ENCODE data around the gene SMR3B. TPM values are rescaled to one million over a fixed set of nuclear protein-coding genes. Genes with fewer than 3 reads are reported as not detected.

Gene SMR3B
- total and polyA plus RNA-seq, 2 donors (not counting 1 experiment from before 2014, with no cell fraction given): not detected

DNA sequence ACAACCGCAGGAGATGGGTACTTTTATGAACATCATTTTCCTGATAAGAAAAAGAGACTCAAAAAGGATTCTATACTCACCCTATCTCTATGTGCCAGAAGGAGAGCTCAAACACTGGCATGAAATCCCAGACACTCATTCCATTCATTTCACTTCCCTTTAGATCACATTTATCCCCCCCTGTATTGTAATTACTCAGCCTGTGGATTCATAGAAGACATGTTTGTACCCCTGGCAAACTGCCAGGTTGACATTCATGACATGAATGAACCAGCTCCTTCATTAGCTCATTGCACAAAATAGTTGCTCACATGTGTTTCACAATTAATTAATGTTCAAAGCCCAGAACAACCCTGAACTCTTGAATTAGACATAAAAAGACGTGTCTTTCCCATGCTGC, 17.5 kb upstream of the SMR3B start:
- Histone ChIP-seq H3K27ac (ENCODE audit: low read length in 2 of 2) (no peak overlapping the region), H2AFZ (ENCODE audit: insufficient read depth, low read depth, low read length, poor library complexity, severe bottlenecking) (no peak overlapping the region), H3K4me3 (ENCODE audit: control extremely low read depth in 1 of 5, extremely low read depth in 1 of 5, insufficient read depth in 1 of 5, low read depth in 2 of 5, low read length in 4 of 5) (no peak overlapping the region), H3K4me1 (ENCODE audit: control insufficient read depth in 2 of 2, insufficient read depth in 2 of 2, low read length in 2 of 2) (no peaks in the 10 kb centered on the region), H3K9ac (ENCODE audit: low read length) (no peak overlapping the region), H4K20me1 (ENCODE audit: control insufficient read depth, insufficient read depth, low read length, poor library complexity, severe bottlenecking) (no peaks in the 10 kb centered on the region), H3K27me3 (replicated peaks in 1 of 4; ENCODE audit: control extremely low read depth in 1 of 4, control insufficient read depth in 3 of 4, insufficient read depth in 4 of 4, low read length in 3 of 4) (no peaks in the 10 kb centered on the region), H3K79me2 (ENCODE audit: control insufficient read depth, insufficient read depth, low read length) (no peaks in the 10 kb centered on the region), H3K9me3 (ENCODE audit: control extremely low read depth in 1 of 3, control insufficient read depth in 2 of 3, insufficient read depth in 1 of 3, low read length in 2 of 3) (peaks cover 0 to 1% (median 0%) of the 10 kb centered on the region in 3 donors), H3K4me2 (replicated peaks; ENCODE audit: low read depth, low read length, poor library complexity, severe bottlenecking) (no peak overlapping the region), H3K36me3 (replicated peaks in 1 of 2; ENCODE audit: control extremely low read depth in 1 of 2, control insufficient read depth in 1 of 2, extremely low read depth in 1 of 2, insufficient read depth in 2 of 2, low read length in 1 of 2) (no peaks in the 10 kb centered on the region)
- TF ChIP-seq, protein P1, sequence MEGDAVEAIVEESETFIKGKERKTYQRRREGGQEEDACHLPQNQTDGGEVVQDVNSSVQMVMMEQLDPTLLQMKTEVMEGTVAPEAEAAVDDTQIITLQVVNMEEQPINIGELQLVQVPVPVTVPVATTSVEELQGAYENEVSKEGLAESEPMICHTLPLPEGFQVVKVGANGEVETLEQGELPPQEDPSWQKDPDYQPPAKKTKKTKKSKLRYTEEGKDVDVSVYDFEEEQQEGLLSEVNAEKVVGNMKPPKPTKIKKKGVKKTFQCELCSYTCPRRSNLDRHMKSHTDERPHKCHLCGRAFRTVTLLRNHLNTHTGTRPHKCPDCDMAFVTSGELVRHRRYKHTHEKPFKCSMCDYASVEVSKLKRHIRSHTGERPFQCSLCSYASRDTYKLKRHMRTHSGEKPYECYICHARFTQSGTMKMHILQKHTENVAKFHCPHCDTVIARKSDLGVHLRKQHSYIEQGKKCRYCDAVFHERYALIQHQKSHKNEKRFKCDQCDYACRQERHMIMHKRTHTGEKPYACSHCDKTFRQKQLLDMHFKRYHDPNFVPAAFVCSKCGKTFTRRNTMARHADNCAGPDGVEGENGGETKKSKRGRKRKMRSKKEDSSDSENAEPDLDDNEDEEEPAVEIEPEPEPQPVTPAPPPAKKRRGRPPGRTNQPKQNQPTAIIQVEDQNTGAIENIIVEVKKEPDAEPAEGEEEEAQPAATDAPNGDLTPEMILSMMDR (IDR thresholded peaks at IDR 0.05): no peak
- no peak for TF ChIP-seq EZH2 (IDR thresholded peaks at IDR 0.05; ENCODE audit: borderline replicate concordance, insufficient read depth, low read depth, low read length, poor library complexity, severe bottlenecking)
- ChIA-PET POLR2A (no interaction called here), CTCF (no interaction called here)
- H3K27ac Mint-ChIP-seq: no peak overlapping the region
- intact Hi-C loops (cut with micrococcal nuclease): no loop called here
- H3K27me3 Mint-ChIP-seq: no peaks in the 10 kb centered on the region
- WGBS (ENCODE audit: insufficient coverage): 67% methylated on average over 1 of the region's 2 CpGs
- no peak overlapping the region for H3K4me3 Mint-ChIP-seq
- DNase-seq: no peak
- H3K9me3 Mint-ChIP-seq (ENCODE audit: insufficient read depth): no peaks in the 10 kb centered on the region
- ATAC-seq (ENCODE audit: low read depth): no peak
- H3K4me1 Mint-ChIP-seq: no peaks in the 10 kb centered on the region

- DNase-seq (no peak), ATAC-seq (ENCODE audit: low read depth) (no peak)
- Mint-ChIP-seq H3K9me3 (ENCODE audit: insufficient read depth) (no peaks in the 10 kb centered on the region), H3K27ac (no peak overlapping the region), H3K4me3 (no peak overlapping the region), H3K4me1 (no peaks in the 10 kb centered on the region), H3K27me3 (no peaks in the 10 kb centered on the region)
- Histone ChIP-seq H3K9me3 (ENCODE audit: control extremely low read depth in 1 of 3, control insufficient read depth in 2 of 3, insufficient read depth in 1 of 3, low read length in 2 of 3) (no peaks in the 10 kb centered on the region), H3K4me3 (ENCODE audit: control extremely low read depth in 1 of 5, extremely low read depth in 1 of 5, insufficient read depth in 1 of 5, low read depth in 2 of 5, low read length in 4 of 5) (no peak overlapping the region), H3K9ac (ENCODE audit: low read length) (no peak overlapping the region), H3K36me3 (replicated peaks in 1 of 2; ENCODE audit: control extremely low read depth in 1 of 2, control insufficient read depth in 1 of 2, extremely low read depth in 1 of 2, insufficient read depth in 2 of 2, low read length in 1 of 2) (no peaks in the 10 kb centered on the region), H3K79me2 (ENCODE audit: control insufficient read depth, insufficient read depth, low read length) (no peaks in the 10 kb centered on the region), H3K4me1 (ENCODE audit: control insufficient read depth in 2 of 2, insufficient read depth in 2 of 2, low read length in 2 of 2) (no peaks in the 10 kb centered on the region), H2AFZ (ENCODE audit: insufficient read depth, low read depth, low read length, poor library complexity, severe bottlenecking) (no peak overlapping the region), H3K27me3 (replicated peaks in 1 of 4; ENCODE audit: control extremely low read depth in 1 of 4, control insufficient read depth in 3 of 4, insufficient read depth in 4 of 4, low read length in 3 of 4) (no peaks in the 10 kb centered on the region), H3K4me2 (replicated peaks; ENCODE audit: low read depth, low read length, poor library complexity, severe bottlenecking) (no peak overlapping the region), H3K27ac (ENCODE audit: low read length in 2 of 2) (no peak overlapping the region), H4K20me1 (ENCODE audit: control insufficient read depth, insufficient read depth, low read length, poor library complexity, severe bottlenecking) (no peaks in the 10 kb centered on the region)
- intact Hi-C loops (cut with micrococcal nuclease): no loop called here
- no CpG with 5 or more reads among the region's 1 CpG for WGBS (ENCODE audit: insufficient coverage)
- ChIA-PET CTCF (no interaction called here), POLR2A (no interaction called here)
- TF ChIP-seq, protein P1 (IDR thresholded peaks at IDR 0.05): no peak
- TF ChIP-seq EZH2 (IDR thresholded peaks at IDR 0.05; ENCODE audit: borderline replicate concordance, insufficient read depth, low read depth, low read length, poor library complexity, severe bottlenecking): no peak
Observed at GRCh38 chr4:70367813-70368212, 15.1 kb upstream of the SMR3B start.

Measured in B cell (primary cell).